ENCODE results near the gene TUBA4B. TPM values are rescaled to one million over a fixed set of nuclear protein-coding genes. Genes with fewer than 3 reads are reported as not detected.

Gene TUBA4B
- total RNA-seq, 1 donor from 2014 or later: not detected

DNA sequence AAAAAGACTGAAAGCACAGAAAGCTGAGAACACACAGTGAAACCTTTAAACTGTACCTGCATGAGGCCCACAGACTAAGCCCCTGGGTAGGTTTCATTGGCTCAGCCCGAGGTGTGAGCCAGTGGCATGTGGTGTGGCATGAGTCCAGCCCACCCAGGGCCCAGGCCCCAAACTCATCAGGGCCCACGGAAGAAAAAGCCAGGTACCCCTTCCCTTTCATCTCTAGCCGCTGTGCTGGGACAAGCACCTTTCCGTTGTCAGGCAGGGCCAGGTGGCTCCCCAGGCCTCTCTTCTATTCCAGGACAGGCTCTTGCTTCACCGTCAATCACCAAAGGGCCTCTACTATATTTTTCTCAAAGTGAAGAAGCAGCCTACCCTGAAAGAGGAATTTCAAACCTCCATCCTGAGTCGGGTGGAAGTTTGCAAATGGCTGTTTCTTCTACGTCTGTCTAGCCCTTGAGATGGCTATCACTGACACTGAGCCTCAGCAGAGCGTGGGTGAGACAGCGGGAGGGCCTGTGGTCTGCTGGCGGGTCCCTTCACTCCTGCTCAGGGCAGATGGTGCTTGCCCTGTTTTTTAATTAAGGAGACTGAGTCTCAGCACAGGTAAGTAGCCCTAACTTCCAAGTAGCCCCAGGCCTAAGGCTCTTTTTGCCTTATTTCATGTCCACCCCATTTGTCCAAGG is 34.7 kb downstream of the TUBA4B start:
- intact Hi-C loops (cut with micrococcal nuclease): no loop called here
- Histone ChIP-seq H3K9me3 (replicated peaks) (no peaks in the 10 kb centered on the region), H3K36me3 (peaks cover 35% of the 10 kb centered on the region), H3K4me3 (no peak overlapping the region), H3K27me3 (ENCODE audit: low read depth) (no peaks in the 10 kb centered on the region), H3K4me1 (peaks cover 38% of the 10 kb centered on the region), H3K27ac (replicated peaks) (no peak overlapping the region)
- DNase-seq: no peak
- TF ChIP-seq, protein P1, sequence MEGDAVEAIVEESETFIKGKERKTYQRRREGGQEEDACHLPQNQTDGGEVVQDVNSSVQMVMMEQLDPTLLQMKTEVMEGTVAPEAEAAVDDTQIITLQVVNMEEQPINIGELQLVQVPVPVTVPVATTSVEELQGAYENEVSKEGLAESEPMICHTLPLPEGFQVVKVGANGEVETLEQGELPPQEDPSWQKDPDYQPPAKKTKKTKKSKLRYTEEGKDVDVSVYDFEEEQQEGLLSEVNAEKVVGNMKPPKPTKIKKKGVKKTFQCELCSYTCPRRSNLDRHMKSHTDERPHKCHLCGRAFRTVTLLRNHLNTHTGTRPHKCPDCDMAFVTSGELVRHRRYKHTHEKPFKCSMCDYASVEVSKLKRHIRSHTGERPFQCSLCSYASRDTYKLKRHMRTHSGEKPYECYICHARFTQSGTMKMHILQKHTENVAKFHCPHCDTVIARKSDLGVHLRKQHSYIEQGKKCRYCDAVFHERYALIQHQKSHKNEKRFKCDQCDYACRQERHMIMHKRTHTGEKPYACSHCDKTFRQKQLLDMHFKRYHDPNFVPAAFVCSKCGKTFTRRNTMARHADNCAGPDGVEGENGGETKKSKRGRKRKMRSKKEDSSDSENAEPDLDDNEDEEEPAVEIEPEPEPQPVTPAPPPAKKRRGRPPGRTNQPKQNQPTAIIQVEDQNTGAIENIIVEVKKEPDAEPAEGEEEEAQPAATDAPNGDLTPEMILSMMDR (IDR thresholded peaks at IDR 0.05; ENCODE audit: borderline replicate concordance): no peak

DNA sequence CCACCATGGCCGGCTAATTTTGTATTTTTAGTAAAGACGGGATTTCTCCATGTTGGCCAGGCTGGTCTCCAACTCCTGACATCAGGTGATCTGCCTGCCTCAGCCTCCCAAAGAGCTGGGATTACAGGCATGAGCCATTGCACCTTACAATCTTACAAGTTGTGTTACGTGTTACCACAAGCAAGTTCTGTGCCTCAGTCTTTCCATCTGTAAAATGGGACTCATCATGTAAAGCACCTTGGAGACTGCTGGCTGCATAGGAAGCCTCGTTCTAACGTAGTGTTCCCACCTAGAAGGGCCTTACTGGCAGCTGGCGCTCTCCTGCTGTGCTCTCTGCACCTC is 36.1 kb downstream of the TUBA4B start:
- intact Hi-C loops (cut with micrococcal nuclease): no loop called here
- TF ChIP-seq, protein P1 (IDR thresholded peaks at IDR 0.05; ENCODE audit: borderline replicate concordance): no peak
- Histone ChIP-seq H3K27me3 (ENCODE audit: low read depth) (no peaks in the 10 kb centered on the region), H3K27ac (replicated peaks) (peak overlapping the region; percentile 66), H3K4me3 (no peak overlapping the region), H3K4me1 (peaks cover 30% of the 10 kb centered on the region), H3K36me3 (peaks cover 20% of the 10 kb centered on the region), H3K9me3 (replicated peaks) (no peaks in the 10 kb centered on the region)
- DNase-seq: no peak

DNA sequence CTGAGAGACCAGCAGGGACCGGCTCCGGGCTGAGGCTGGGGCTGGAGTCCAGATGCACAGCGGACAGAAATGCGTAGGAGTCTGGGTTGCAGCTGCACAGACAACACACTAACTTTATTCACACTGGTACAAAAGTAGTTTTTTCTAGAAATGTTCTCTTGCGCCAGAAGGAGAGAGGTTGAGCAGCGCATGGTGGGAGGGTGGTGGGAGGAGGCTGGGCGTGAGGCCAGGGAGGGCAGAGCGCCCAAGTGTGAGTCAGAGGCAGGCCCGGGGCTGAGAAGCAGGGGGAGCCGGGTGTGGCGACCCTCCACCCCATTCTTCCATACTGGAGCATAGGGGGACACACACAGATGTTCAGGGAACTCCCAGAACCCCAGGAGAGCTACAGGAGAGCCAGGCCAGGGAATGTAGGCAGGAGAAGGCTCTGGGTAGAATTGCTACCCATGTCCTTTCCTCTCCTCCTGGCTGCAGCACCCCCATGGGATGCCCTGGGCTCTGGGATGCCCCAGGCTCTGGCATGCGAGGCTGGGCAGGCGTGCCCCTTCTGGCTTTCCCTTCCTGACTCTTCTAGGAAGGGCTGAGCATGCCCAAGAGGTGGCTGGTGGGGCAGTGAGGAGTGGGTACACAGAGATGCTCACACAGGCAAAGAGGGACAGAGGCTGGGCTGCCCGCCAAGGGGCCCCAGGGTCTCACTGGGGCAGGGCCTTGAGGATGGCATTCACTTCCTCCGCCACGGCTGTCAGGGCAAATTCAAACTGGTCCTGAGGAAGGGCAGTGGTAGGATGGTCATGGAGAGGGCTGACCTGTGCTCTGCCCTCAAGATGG is 36.7 kb downstream of the TUBA4B start:
- Histone ChIP-seq H3K4me3 (no peak overlapping the region), H3K27ac (replicated peaks) (peak overlapping the region; percentile 66), H3K9me3 (replicated peaks) (no peaks in the 10 kb centered on the region), H3K27me3 (ENCODE audit: low read depth) (no peaks in the 10 kb centered on the region), H3K4me1 (peaks cover 32% of the 10 kb centered on the region), H3K36me3 (peaks cover 15% of the 10 kb centered on the region)
- intact Hi-C loops (cut with micrococcal nuclease): no loop called here
- TF ChIP-seq, protein P1 (IDR thresholded peaks at IDR 0.05; ENCODE audit: borderline replicate concordance): no peak
- peak; percentile 79 for DNase-seq

DNA sequence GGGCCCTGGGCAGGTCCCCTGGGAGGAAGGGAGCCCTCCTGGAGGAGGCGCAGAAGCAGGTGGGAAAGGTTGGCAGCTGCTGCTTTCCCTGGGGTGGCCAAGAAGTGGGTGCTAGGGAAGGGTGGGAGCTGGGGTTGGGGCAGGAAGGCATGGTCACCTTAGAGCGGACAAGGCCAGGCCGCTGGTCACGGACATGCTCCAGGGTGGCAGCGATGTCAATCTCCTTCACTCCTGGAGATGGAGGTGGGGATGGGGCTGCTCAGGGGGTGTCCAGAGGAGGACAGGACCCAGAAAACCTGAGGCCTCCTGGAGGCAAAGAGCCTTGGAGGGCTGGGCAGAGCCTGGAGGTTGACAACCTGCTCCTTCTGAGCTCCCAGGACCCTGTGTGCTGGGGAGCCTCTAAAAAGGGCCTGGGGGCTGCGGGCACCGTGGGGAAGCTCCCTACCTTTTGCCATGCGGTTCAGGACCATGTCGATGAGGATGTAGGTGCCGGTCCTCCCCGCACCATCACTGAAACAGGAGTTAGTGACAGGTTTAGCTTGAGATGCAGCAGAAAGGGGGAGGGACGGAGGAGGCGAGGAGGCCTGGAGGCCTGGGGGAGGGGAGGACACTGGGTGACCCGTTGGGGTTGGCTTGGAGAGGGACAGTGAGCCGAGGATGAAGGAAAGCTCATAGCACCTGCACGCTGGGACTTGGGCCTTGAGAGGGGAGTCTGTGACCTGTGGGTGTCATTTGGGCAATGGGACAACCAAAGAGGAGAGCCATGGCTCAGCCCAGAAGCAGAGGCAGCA is 37.5 kb downstream of the TUBA4B start:
- Histone ChIP-seq H3K27me3 (ENCODE audit: low read depth) (no peaks in the 10 kb centered on the region), H3K9me3 (replicated peaks) (no peaks in the 10 kb centered on the region), H3K36me3 (peaks cover 6% of the 10 kb centered on the region), H3K4me3 (no peak overlapping the region), H3K4me1 (peaks cover 31% of the 10 kb centered on the region), H3K27ac (replicated peaks) (peak overlapping the region; percentile 66)
- DNase-seq: no peak
- TF ChIP-seq, protein P1 (IDR thresholded peaks at IDR 0.05; ENCODE audit: borderline replicate concordance): no peak
- intact Hi-C loops (cut with micrococcal nuclease): no loop called here

DNA sequence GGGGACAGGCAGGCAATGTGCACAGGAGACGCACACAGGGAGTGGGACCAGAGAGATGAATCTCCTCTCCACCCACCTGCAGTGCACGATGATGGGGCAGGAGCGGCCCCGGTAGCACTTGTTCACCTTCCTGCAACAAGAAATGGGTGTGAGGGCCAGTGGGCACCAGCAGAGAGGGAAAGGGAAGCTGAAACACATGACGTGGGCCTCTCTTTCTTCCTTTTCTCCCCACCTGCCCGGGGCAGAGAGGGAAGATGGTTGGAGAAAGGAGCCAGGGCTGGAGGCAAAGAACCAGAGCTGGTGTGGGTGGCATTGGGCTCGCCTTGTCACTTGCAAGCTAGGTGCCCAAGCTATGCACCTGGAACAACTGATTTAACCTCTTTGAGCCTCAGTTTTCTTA is 38.4 kb downstream of the TUBA4B start:
- TF ChIP-seq, protein P1 (IDR thresholded peaks at IDR 0.05; ENCODE audit: borderline replicate concordance): no peak
- no peaks in the 10 kb centered on the region for H3K27me3 ChIP-seq (ENCODE audit: low read depth)
- H3K9me3 ChIP-seq (replicated peaks): no peaks in the 10 kb centered on the region
- no peak overlapping the region for H3K4me3 ChIP-seq
- no peak overlapping the region for H3K27ac ChIP-seq (replicated peaks)
- no peak for DNase-seq
- H3K36me3 ChIP-seq: peaks cover 4% of the 10 kb centered on the region
- peaks cover 26% of the 10 kb centered on the region for H3K4me1 ChIP-seq
- intact Hi-C loops (cut with micrococcal nuclease): no loop called here
